Astrocyte (in vitro differentiated cells and primary cell): ENCODE results near the gene TAF8. TPM values are rescaled to one million over a fixed set of nuclear protein-coding genes. Genes with fewer than 3 reads are reported as not detected.

Experiments
- DNase-seq: peaks from one replicate; pipeline ENCODE4 v3.0.0-alpha.2; 2010; ENCODE audit warnings: low read depth
- FAIRE-seq: peaks from 2 replicates; lab custom pipeline; 2011; peaks lifted over from hg19 to GRCh38; lab: Jason Lieb, UNC
- H2AFZ ChIP-seq: 2 replicates; pipeline ENCODE4 v1.6.0; 2012; ENCODE audit warnings: low read depth, low read length, inconsistent platforms
- H3K27ac ChIP-seq: 2 replicates; pipeline ENCODE4 v1.5.1; 2011; ENCODE audit warnings: low read depth, low read length, inconsistent platforms
- H3K27me3 ChIP-seq: 2 replicates; pipeline ENCODE4 v1.6.0; 2011; ENCODE audit warnings: low read length, inconsistent platforms; ENCODE audit not compliant: insufficient read depth
- H3K36me3 ChIP-seq: 2 replicates; pipeline ENCODE4 v1.5.1; 2011; ENCODE audit warnings: low read length, inconsistent platforms; ENCODE audit not compliant: insufficient read depth
- H3K4me1 ChIP-seq: 2 replicates; pipeline ENCODE4 v1.5.1; 2011; ENCODE audit warnings: low read length, inconsistent platforms; ENCODE audit not compliant: insufficient read depth
- H3K4me2 ChIP-seq: 2 replicates; pipeline ENCODE4 v1.6.0; 2012; ENCODE audit warnings: low read length, inconsistent platforms
- H3K4me3 ChIP-seq: 2 replicates; pipeline ENCODE4 v1.5.1; 2011; ENCODE audit warnings: low read depth, mild to moderate bottlenecking, low read length, inconsistent platforms; ENCODE audit not compliant: insufficient read depth
- H3K79me2 ChIP-seq: 2 replicates; pipeline ENCODE4 v1.6.0; 2012; ENCODE audit warnings: mild to moderate bottlenecking, low read length, inconsistent platforms; ENCODE audit not compliant: insufficient read depth
- H3K9ac ChIP-seq: 2 replicates; pipeline ENCODE4 v1.6.0; 2012; ENCODE audit warnings: mild to moderate bottlenecking, low read length, inconsistent platforms
- H3K9me3 ChIP-seq: 2 replicates; pipeline ENCODE4 v1.5.1; 2012; ENCODE audit warnings: low read depth, mild to moderate bottlenecking, low read length, inconsistent platforms; ENCODE audit not compliant: insufficient read depth
- H4K20me1 ChIP-seq: 2 replicates; pipeline ENCODE4 v1.6.0; 2012; ENCODE audit warnings: low read length, inconsistent platforms; ENCODE audit not compliant: insufficient read depth
- H3K27ac Mint-ChIP-seq: one replicate; pipeline ENCODE4 v1.8.0; 2021; ENCODE audit warnings: mild to moderate bottlenecking, mixed read lengths; ENCODE audit not compliant: unreplicated experiment
- H3K27me3 Mint-ChIP-seq: one replicate; pipeline ENCODE4 v1.8.0; 2021; ENCODE audit warnings: low read depth, mixed read lengths; ENCODE audit not compliant: unreplicated experiment
- H3K36me3 Mint-ChIP-seq: one replicate; pipeline ENCODE4 v1.8.0; 2021; ENCODE audit warnings: low read depth, mixed read lengths; ENCODE audit not compliant: unreplicated experiment
- H3K4me1 Mint-ChIP-seq: one replicate; pipeline ENCODE4 v1.8.0; 2021; ENCODE audit warnings: low read depth, mixed read lengths; ENCODE audit not compliant: unreplicated experiment
- H3K4me3 Mint-ChIP-seq: one replicate; pipeline ENCODE4 v1.8.0; 2021; ENCODE audit warnings: mild to moderate bottlenecking, moderate library complexity, mixed read lengths; ENCODE audit not compliant: unreplicated experiment
- H3K9me3 Mint-ChIP-seq: one replicate; pipeline ENCODE4 v1.8.0; 2021; ENCODE audit warnings: mild to moderate bottlenecking, mixed read lengths; ENCODE audit not compliant: unreplicated experiment
- CTCF ChIP-seq: IDR thresholded peaks from 2 replicates; pipeline ENCODE4 v1.5.1; 2011; ENCODE audit warnings: low read depth, mild to moderate bottlenecking, inconsistent platforms, low read length, moderate library complexity; ENCODE audit not compliant: insufficient read depth
- EZH2 ChIP-seq: IDR thresholded peaks from 2 replicates; pipeline ENCODE4 v1.6.1; 2012; ENCODE audit warnings: mild to moderate bottlenecking, low read length, inconsistent platforms; ENCODE audit not compliant: insufficient read depth
- total RNA-seq: library from RNA; stranded (reverse); gene quantifications from 2 replicates; pipeline ENCODE4 v1.2.1, GENCODE V29; 2021

The TAF8 gene
- total RNA-seq, 1 donor from 2014 or later: 14.8 TPM

DNA sequence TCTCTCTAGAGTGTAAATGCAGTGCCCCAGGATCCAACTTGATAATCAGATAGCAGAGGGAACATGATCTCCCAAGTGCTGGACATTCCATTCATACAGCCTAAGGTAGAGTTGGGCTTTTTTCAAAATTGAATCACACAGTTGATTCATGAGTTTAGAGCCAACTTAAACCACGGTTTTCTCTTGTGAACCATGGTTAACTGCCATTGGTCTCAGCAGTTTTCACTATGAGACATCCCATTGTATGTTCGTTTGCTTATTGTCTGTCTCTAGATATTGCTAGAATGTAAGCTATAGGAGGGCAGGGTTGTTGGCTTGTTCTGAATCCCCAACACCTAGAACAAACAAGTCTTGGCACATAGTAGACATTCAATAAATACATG, 37.2 kb upstream of the TAF8 start:
- DNase-seq: peak; percentile 72
- H4K20me1 ChIP-seq: no peaks in the 10 kb centered on the region
- no peak overlapping the region for H3K27ac ChIP-seq
- peaks cover 30% of the 10 kb centered on the region for H3K4me1 Mint-ChIP-seq
- peaks cover 9% of the 10 kb centered on the region for H3K4me1 ChIP-seq
- no peaks in the 10 kb centered on the region for H3K36me3 Mint-ChIP-seq
- H3K4me2 ChIP-seq: no peak overlapping the region
- no peaks in the 10 kb centered on the region for H3K79me2 ChIP-seq
- H3K9me3 ChIP-seq: no peaks in the 10 kb centered on the region
- H3K4me3 ChIP-seq: no peak overlapping the region
- FAIRE-seq: peak; percentile 39
- H3K9me3 Mint-ChIP-seq: no peaks in the 10 kb centered on the region
- H2AFZ ChIP-seq: no peak overlapping the region
- no peaks in the 10 kb centered on the region for H3K36me3 ChIP-seq
- no peaks in the 10 kb centered on the region for H3K27me3 Mint-ChIP-seq
- peak overlapping the region; percentile 48 for H3K27ac Mint-ChIP-seq
- H3K4me3 Mint-ChIP-seq: no peak overlapping the region
- H3K9ac ChIP-seq: no peak overlapping the region
- no peaks in the 10 kb centered on the region for H3K27me3 ChIP-seq
- TF ChIP-seq EZH2 (no peak), CTCF (no peak)

DNA sequence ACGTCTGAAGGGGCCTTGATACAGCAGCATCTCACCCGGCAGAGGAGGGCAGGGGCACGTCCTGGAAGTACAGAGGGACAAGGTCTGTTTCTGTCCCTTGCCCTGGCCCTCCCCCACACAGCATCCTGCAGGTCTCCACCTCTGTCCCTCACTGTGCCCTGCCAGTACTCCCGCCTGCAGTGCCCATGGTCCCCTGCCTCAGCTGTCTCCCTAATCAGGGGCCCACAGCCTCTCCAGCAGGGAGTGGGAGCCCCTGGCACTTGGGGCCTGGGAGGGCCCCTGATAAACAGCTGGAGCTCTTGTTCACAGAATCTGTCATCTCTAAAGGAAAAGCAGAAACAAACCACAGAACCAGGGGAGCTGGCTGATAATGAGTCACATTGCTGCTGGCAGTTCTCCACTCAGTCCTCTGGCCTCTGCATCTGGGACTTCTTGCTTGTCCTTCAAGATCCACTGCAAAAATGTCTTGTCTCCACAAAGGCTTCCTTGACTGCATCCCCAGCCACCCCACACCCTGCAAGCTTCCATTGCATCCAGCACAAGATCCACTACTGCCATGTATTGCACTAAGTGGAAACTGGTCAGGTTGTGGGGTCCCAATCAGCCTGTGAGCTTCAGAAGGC, 33.2 kb upstream of the TAF8 start:
- no peak overlapping the region for H2AFZ ChIP-seq
- no peaks in the 10 kb centered on the region for H3K9me3 Mint-ChIP-seq
- H3K4me1 Mint-ChIP-seq: peaks cover 21% of the 10 kb centered on the region
- H4K20me1 ChIP-seq: no peaks in the 10 kb centered on the region
- TF ChIP-seq EZH2 (no peak), CTCF (no peak)
- peak overlapping the region; percentile 53 for H3K27ac Mint-ChIP-seq
- DNase-seq (peak; percentile 81), FAIRE-seq (peak; percentile 63)
- no peaks in the 10 kb centered on the region for H3K79me2 ChIP-seq
- H3K4me2 ChIP-seq: peak overlapping the region; percentile 42
- no peaks in the 10 kb centered on the region for H3K27me3 ChIP-seq
- no peaks in the 10 kb centered on the region for H3K36me3 Mint-ChIP-seq
- H3K9me3 ChIP-seq: no peaks in the 10 kb centered on the region
- no peak overlapping the region for H3K9ac ChIP-seq
- H3K4me3 Mint-ChIP-seq: peak overlapping the region; percentile 22
- H3K4me3 ChIP-seq: no peak overlapping the region
- H3K27me3 Mint-ChIP-seq: peaks cover 3% of the 10 kb centered on the region
- no peak overlapping the region for H3K27ac ChIP-seq
- no peaks in the 10 kb centered on the region for H3K36me3 ChIP-seq
- peaks cover 9% of the 10 kb centered on the region for H3K4me1 ChIP-seq

- no peaks in the 10 kb centered on the region for H3K9me3 Mint-ChIP-seq
- H4K20me1 ChIP-seq: no peaks in the 10 kb centered on the region
- H3K4me3 Mint-ChIP-seq: no peak overlapping the region
- no peak overlapping the region for H3K4me3 ChIP-seq
- H3K79me2 ChIP-seq: no peaks in the 10 kb centered on the region
- no peak overlapping the region for H3K4me2 ChIP-seq
- peaks cover 10% of the 10 kb centered on the region for H3K4me1 Mint-ChIP-seq
- H3K27ac ChIP-seq: no peak overlapping the region
- no peaks in the 10 kb centered on the region for H3K27me3 ChIP-seq
- FAIRE-seq (no peak), DNase-seq (no peak)
- no peak for TF ChIP-seq CTCF
- no peak for TF ChIP-seq EZH2
- H3K36me3 Mint-ChIP-seq: peaks cover 1% of the 10 kb centered on the region
- no peak overlapping the region for H2AFZ ChIP-seq
- no peak overlapping the region for H3K27ac Mint-ChIP-seq
- H3K36me3 ChIP-seq: no peaks in the 10 kb centered on the region
- H3K9me3 ChIP-seq: no peaks in the 10 kb centered on the region
- H3K27me3 Mint-ChIP-seq: peaks cover 3% of the 10 kb centered on the region
- no peak overlapping the region for H3K9ac ChIP-seq
- peaks cover 9% of the 10 kb centered on the region for H3K4me1 ChIP-seq
Measured at GRCh38 chr6:42020967-42021366, 29.4 kb upstream of the TAF8 start.
